Activated naive CD4-positive, alpha-beta T cell treated with anti-CD3 and anti-CD28 coated beads for 36 hours (primary cell): Measurements from ENCODE around the gene SVOP. TPM values are rescaled to one million over a fixed set of nuclear protein-coding genes. Genes with fewer than 3 reads are reported as not detected.

ENCODE experiments used
- CTCF ChIA-PET: fragments of 350-600 bp; sonication (Branson Sonifier 250); formaldehyde crosslinking; loops from one replicate; lab custom pipeline; 2021; ENCODE audit warnings: antibody characterized with exemption; lab: Charles Lee
- DNase-seq: peaks from one replicate; pipeline ENCODE4 v3.0.0-alpha.2; 2020
- H3K27ac Mint-ChIP-seq: one replicate; pipeline ENCODE4 v1.8.0; 2021; ENCODE audit warnings: mild to moderate bottlenecking, mixed read lengths
- H3K27me3 Mint-ChIP-seq: one replicate; pipeline ENCODE4 v1.8.0; 2021; ENCODE audit warnings: low read depth, mixed read lengths
- H3K36me3 Mint-ChIP-seq: one replicate; pipeline ENCODE4 v1.8.0; 2021; ENCODE audit warnings: low read depth, mixed read lengths
- H3K4me1 Mint-ChIP-seq: one replicate; pipeline ENCODE4 v1.8.0; 2021; ENCODE audit warnings: low read depth, mixed read lengths
- H3K4me3 Mint-ChIP-seq: one replicate; pipeline ENCODE4 v1.8.0; 2021; ENCODE audit warnings: mild to moderate bottlenecking, moderate library complexity, mixed read lengths
- H3K9me3 Mint-ChIP-seq: one replicate; pipeline ENCODE4 v1.8.0; 2021; ENCODE audit warnings: mixed read lengths
- intact Hi-C: fragments of 100-400 bp; cut with micrococcal nuclease; formaldehyde crosslinking; loops from one replicate; pipeline ENCODE4 v1.15.1; 2023
- total RNA-seq, 2 experiments: library from RNA; stranded (reverse); gene quantifications; one replicate each; pipeline ENCODE4 v1.2.3, GENCODE V29; 2021

Gene SVOP
- total RNA-seq, 2 experiments from 2014 or later: not detected

DNA sequence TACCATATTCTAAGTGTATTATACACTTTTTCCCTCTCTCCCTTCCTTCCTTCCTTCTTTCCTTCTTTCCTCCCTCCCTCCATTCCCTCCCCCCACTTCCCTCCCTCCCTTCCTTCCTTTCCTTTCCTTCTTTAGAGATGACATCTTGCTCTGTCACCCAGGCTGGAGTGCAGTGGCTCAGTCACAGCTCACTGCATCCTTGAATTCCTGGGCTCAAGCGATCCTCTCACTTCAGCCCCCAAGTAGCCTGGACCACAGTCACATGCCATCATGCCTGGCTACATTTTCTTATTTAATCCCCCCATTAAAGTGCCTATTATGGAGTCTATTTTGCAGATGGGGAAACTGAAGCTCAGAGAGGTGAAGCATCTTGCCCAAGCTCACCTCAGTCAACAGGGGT is 55.0 kb downstream of the SVOP start:
- CTCF ChIA-PET: interaction anchor here (1.2 kb wide), 1 partner anchor 17 kb away, joined by 3 read pairs; no protein-coding TSS in a partner anchor
- DNase-seq: no peak
- Mint-ChIP-seq H3K27me3 (no peaks in the 10 kb centered on the region), H3K27ac (no peak overlapping the region), H3K4me1 (no peaks in the 10 kb centered on the region), H3K36me3 (no peaks in the 10 kb centered on the region), H3K9me3 (no peaks in the 10 kb centered on the region), H3K4me3 (no peak overlapping the region)
- intact Hi-C loops: no loop called here

DNA sequence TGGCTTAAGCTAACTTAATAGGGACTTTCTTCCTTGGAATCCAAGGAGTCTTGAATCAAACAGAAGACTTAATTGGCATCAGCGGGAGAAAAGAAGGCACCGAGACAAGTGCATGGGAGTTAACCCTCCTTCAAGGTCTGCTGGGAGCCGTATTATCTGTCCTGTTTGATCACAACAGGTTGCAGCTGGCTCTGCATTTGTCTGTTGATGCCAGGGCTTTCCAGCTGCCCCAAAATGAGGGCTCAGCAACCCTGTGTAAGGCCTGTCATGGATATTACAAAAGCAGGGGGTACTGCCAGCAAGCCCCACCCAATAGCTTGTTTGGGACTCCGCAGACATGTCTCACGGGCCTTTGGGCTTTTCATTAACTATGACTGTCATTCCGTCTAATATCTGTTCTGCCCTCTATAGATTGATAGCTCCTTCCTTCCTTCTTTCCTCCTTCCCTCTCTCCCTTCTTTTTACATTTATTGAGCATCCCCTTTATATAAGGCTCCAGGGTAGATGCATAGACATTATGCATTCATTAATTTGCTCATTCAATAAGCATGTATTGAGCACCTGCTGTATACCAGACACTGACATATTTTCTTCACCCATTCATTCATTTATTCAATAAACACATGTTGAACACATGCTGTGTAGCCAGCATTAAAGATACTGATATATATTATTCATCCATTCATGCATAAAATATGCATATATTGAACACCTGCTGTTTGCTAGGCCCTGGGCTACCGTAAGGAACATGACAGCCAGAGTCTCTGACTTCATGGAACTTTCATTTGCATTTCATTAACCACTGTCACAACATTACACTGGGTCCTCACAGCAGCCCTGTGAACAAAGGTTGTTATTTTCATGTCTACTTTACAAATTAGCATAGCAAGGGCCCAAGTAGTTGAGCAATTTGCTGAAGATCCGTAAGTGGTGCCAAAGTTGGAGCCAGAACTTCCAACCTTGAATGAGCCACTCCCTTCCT is 56.2 kb downstream of the SVOP start:
- Mint-ChIP-seq H3K27ac (no peak overlapping the region), H3K4me1 (no peaks in the 10 kb centered on the region), H3K27me3 (peaks cover 3% of the 10 kb centered on the region), H3K9me3 (no peaks in the 10 kb centered on the region), H3K36me3 (no peaks in the 10 kb centered on the region), H3K4me3 (no peak overlapping the region)
- CTCF ChIA-PET: interaction anchor here (0.8 to 0.9 kb wide), 2 partner anchors 11 to 14 kb away, joined by 3 read pairs; no protein-coding TSS in a partner anchor
- intact Hi-C loops: no loop called here
- no peak for DNase-seq

DNA sequence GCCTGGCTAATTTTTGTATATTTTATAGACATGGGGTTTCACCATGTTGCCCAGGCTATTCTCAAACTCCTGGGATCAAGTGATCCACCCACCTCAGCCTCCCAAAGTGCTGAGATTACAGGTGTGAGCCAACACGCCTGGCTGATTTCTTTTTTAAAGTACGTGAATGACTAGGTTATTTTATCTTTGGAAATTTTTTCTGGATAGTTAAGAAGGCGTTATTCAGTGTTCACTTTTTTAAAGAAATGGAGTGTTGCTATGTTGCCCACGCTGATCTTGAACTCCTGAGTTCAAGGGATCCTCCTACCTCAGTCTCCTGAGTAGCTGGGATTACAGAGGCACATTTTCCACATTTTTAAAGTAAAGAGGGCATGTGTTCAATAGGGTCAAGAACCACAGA is 58.6 kb downstream of the SVOP start:
- Mint-ChIP-seq H3K27me3 (peaks cover 3% of the 10 kb centered on the region), H3K27ac (no peak overlapping the region), H3K4me1 (no peaks in the 10 kb centered on the region), H3K9me3 (no peaks in the 10 kb centered on the region), H3K4me3 (no peak overlapping the region), H3K36me3 (no peaks in the 10 kb centered on the region)
- intact Hi-C loops: no loop called here
- CTCF ChIA-PET: no interaction called here
- no peak for DNase-seq

DNA sequence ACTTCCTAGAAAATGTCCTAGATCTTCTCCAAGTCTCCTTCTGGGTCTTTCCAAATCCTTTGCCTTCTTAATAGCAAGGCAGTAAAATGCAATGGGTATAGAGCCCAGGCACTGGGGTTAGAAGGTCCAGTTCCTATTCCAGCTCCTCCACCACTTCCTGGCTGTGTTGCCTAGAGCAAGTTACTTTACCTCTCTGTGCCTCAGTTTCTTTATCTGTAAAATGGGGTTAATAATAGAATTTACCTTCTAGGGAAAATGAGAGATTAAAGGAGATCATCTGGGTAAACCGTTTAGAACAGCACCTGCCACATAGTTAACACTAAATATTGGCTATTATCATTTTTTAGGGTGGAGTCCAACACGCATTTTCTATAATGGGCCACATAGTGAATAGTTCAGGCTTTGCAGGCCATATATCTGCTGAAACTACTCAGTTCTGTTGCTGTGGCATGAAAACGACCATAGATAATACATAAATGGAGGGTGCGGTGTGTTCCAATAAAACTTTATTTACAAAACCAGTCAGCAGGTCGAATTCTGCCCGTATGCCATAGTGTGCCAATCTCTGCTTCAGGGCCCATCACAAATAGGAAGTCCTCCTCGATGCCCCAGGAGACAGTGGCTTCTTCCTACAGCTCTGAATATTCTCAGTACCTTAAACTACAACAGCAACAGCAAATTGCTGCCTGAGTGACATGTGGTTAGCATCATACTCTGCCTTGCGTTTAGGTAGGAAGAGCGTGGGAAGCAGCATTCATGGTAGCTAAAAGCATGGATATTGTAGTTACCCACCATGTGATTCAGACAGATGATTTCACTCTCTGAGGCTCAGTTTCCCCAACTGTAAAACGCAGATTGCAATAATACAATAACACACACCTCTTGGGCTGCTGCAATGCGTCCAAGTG is 60.9 kb downstream of the SVOP start:
- Mint-ChIP-seq H3K4me3 (no peak overlapping the region), H3K36me3 (no peaks in the 10 kb centered on the region), H3K27ac (no peak overlapping the region), H3K27me3 (peaks cover 3% of the 10 kb centered on the region), H3K4me1 (no peaks in the 10 kb centered on the region), H3K9me3 (no peaks in the 10 kb centered on the region)
- CTCF ChIA-PET: interaction anchor here (1.4 kb wide), 1 partner anchor 9 kb away, joined by 6 read pairs; no protein-coding TSS in a partner anchor
- DNase-seq: no peak
- intact Hi-C loops: no loop called here

DNA sequence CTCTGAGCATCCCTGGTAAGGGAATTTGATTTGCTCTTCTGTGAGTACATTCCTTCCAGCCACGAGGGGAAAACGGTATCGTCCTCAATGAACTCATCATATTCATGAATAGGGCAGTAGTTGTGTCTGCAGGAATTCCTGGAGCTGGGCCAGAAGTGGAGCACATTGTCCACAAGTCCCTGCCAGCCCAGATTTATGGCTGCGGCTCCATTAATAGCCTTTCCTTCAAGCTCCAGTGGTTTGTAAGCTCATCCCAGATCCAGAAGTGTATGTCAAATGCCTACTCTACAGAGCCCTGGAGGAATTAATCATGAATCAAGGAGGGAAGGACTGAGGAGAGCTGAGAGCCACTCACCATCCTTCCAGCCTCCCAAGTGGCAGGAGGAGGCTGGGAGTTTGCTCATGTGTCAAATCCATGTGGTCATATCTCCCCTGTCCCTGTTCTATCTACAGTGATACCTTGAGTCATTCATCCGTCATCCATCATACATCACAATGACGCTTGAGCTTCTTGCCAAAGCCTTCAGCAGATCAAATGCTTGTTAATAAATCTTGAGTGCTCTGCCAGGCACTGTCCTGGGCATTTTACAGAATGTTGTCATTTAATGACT is 65.5 kb downstream of the SVOP start:
- H3K4me1 Mint-ChIP-seq: no peaks in the 10 kb centered on the region
- intact Hi-C loops: no loop called here

DNA sequence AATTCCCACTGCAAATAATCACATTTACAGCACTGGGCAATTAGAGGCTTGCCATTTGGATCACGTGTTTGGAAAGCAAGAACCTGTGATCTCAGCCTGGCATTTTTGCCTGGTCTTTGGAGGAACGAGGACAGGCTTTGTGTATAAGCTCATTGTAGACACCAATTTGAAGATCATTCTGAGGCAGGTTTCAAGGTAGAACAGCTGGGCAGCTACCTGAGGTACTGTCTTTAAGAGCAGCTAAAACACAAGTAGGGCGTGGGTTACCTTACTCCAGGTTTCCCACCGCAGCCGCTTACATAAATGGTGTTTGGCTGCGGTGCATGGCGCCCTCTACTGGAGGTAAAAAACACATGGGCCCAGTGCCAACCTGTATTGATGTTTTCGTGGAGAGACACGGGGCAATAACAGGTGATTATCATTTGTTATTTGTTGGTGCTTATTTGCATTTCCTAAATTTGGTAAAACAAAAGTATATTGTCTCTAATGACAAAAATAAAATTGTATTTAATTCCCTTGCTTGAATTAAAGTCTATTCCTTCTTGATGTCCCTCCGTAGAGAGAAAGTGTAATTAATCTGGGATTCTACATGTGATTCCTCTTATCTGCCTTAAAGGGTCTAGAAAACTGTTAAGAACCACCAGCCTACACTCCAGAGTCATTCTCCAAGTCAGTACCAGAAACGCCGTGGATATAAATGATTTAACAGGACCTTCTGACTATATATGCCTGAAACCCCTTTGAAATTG is 69.7 kb downstream of the SVOP start:
- no peak overlapping the region for H3K27ac Mint-ChIP-seq

More for the DNA sequence above, 65.5 kb downstream of the SVOP start:
- no peak overlapping the region for H3K4me3 Mint-ChIP-seq
- no peak overlapping the region for H3K27ac Mint-ChIP-seq
- CTCF ChIA-PET: interaction anchor here (0.5 to 3.9 kb wide), 5 partner anchors 12 to 162 kb away, joined by 3 to 20 read pairs (median 3); partner anchors contain the start of gene ALKBH2
- H3K36me3 Mint-ChIP-seq: no peaks in the 10 kb centered on the region
- no peak for DNase-seq
- no peaks in the 10 kb centered on the region for H3K27me3 Mint-ChIP-seq
- no peaks in the 10 kb centered on the region for H3K9me3 Mint-ChIP-seq

DNA sequence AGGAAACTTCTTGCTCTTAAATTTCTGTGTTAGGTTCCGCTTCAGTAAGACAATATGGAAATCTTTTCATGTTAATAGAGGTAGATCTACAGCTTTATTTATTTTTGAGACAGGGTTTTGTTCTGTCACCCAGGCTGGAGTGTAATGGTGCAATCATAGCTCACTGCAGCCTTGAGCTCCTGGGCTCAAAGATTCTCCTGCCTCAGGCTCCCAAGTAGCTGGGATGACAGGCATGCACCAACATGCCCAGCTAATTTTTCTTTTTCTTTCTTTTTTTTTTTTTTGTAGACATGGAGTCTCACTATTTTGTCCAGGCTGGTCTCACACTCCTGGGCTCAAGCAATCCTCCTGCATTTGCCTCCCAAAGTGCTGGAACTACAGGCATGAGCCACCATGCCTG is 70.9 kb downstream of the SVOP start:
- Mint-ChIP-seq H3K4me3 (no peak overlapping the region), H3K27ac (no peak overlapping the region), H3K9me3 (peaks cover 8% of the 10 kb centered on the region), H3K27me3 (no peaks in the 10 kb centered on the region), H3K36me3 (no peaks in the 10 kb centered on the region), H3K4me1 (no peaks in the 10 kb centered on the region)
- intact Hi-C loops: loop anchor here (2.0 to 5.0 kb wide), 2 partner anchors 333 to 387 kb away; partner anchors contain the start of gene ISCU
- CTCF ChIA-PET: interaction anchor here (0.6 to 2.5 kb wide), 19 partner anchors 10 to 596 kb away, joined by 3 to 32 read pairs (median 5); partner anchors contain the start of gene ALKBH2
- no peak for DNase-seq

More for the DNA sequence above, 69.7 kb downstream of the SVOP start:
- intact Hi-C loops: loop anchor here (1.0 to 5.0 kb wide), 6 partner anchors 67 to 388 kb away; partner anchors contain the start of genes ALKBH2 and ISCU
- DNase-seq: peak; percentile 82
- no peaks in the 10 kb centered on the region for H3K4me1 Mint-ChIP-seq
- H3K9me3 Mint-ChIP-seq: peaks cover 8% of the 10 kb centered on the region
- CTCF ChIA-PET: interaction anchor here (0.6 to 2.5 kb wide), 34 partner anchors 9 to 890 kb away, joined by 3 to 32 read pairs (median 4); partner anchors contain the start of gene ALKBH2
- no peak overlapping the region for H3K4me3 Mint-ChIP-seq
- no peaks in the 10 kb centered on the region for H3K36me3 Mint-ChIP-seq
- no peaks in the 10 kb centered on the region for H3K27me3 Mint-ChIP-seq

DNA sequence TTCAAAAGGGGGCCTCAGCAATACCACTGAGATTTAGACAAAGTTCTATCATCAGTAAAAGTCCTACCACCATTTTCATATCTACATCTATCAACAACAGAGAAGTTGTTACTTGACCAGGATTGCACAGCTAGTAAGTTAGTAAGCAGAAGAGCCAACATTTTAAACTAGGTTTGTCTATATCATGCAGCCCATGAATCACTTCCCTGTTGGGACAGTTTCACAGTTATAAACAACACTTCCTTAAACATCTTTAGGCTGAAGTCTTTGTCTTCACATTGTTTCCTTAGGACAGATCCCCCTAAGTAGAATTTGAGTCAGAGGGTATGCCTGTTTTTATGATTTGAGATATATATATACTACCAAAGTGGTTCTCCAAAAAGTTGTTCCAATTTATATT is 72.5 kb downstream of the SVOP start:
- Mint-ChIP-seq H3K9me3 (peaks cover 8% of the 10 kb centered on the region), H3K27me3 (no peaks in the 10 kb centered on the region), H3K4me3 (no peak overlapping the region), H3K27ac (no peak overlapping the region), H3K4me1 (no peaks in the 10 kb centered on the region), H3K36me3 (no peaks in the 10 kb centered on the region)
- intact Hi-C loops: no loop called here
- no peak for DNase-seq
- CTCF ChIA-PET: interaction anchor here (0.6 to 1.5 kb wide), 4 partner anchors 18 to 438 kb away, joined by 3 to 4 read pairs (median 3); no protein-coding TSS in a partner anchor

DNA sequence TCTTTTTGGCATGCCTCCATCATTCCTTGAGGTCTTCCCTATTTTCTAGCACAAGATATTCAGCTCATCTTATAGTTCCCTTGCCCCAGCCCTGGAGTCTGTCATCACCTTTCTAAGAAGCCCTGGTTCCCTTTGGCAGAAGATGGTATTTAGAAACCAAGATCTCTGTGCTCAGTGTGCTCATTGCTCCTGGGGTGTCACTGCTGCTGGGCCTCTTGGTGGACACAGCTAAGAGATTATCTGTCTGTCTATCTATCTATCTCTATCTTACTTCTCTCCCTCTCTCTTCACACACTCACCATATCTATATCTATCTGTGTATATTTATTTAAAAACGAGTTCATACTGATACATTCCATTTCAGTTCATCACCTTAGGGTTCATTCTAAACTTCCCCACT is 73.8 kb downstream of the SVOP start:
- H3K9me3 Mint-ChIP-seq: peaks cover 8% of the 10 kb centered on the region
- no peaks in the 10 kb centered on the region for H3K36me3 Mint-ChIP-seq
- intact Hi-C loops: no loop called here
- no peak overlapping the region for H3K27ac Mint-ChIP-seq
- DNase-seq: no peak
- H3K4me1 Mint-ChIP-seq: no peaks in the 10 kb centered on the region
- H3K27me3 Mint-ChIP-seq: no peaks in the 10 kb centered on the region
- CTCF ChIA-PET: interaction anchor here (1.7 kb wide), 1 partner anchor 282 kb away, joined by 6 read pairs; no protein-coding TSS in a partner anchor
- no peak overlapping the region for H3K4me3 Mint-ChIP-seq

DNA sequence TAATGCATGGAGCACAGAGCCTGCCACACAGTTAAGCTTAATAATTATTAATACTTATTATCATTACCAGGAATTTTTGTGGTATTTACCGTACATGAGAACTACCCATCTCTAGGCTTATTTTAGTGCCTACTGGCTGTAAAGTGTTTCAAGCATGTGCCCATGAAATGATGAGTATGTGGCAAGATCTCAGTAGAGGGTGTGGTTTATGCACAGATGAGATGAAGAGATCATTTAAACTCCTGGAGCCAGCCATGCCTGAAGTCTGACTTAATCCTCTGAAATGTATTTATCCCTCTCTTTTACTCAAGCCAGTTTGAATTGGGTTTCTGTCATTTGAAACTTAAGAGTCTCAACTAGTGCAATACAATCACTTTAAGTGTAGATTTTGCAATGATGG is 80.7 kb downstream of the SVOP start:
- no peak for DNase-seq
- no peaks in the 10 kb centered on the region for H3K36me3 Mint-ChIP-seq
- intact Hi-C loops: no loop called here
- no peaks in the 10 kb centered on the region for H3K27me3 Mint-ChIP-seq
- H3K9me3 Mint-ChIP-seq: no peaks in the 10 kb centered on the region
- CTCF ChIA-PET: interaction anchor here (1.0 to 1.5 kb wide), 2 partner anchors 11 to 56 kb away, joined by 4 to 5 read pairs; no protein-coding TSS in a partner anchor
- no peak overlapping the region for H3K4me3 Mint-ChIP-seq
- no peak overlapping the region for H3K27ac Mint-ChIP-seq
- H3K4me1 Mint-ChIP-seq: no peaks in the 10 kb centered on the region

DNA sequence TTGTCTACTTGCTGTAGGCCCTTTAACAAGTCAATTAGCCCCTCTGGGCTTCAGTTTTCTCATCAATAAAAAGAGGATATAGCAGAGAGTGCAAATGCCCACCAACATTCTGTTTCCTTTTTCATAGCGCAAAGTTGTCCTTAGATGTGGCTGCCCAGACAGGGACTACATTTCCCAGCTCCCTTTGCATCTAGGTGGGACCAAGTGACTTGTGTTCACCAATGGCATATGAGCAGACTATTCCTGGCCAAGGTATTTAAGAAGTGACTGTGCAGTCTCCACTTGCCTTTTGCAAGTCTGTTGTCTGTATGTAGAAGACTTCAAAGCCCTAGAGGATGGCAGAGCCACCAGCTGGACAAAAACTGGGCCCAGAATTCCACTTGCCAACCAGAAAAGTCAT is 81.3 kb downstream of the SVOP start:
- H3K4me1 Mint-ChIP-seq: no peaks in the 10 kb centered on the region
- H3K36me3 Mint-ChIP-seq: no peaks in the 10 kb centered on the region
- no peaks in the 10 kb centered on the region for H3K27me3 Mint-ChIP-seq
- intact Hi-C loops: no loop called here
- CTCF ChIA-PET: interaction anchor here (0.6 to 1.5 kb wide), 3 partner anchors 11 to 136 kb away, joined by 4 to 5 read pairs (median 4); no protein-coding TSS in a partner anchor
- H3K4me3 Mint-ChIP-seq: no peak overlapping the region
- DNase-seq: peak; percentile 37
- H3K9me3 Mint-ChIP-seq: no peaks in the 10 kb centered on the region
- H3K27ac Mint-ChIP-seq: no peak overlapping the region
